NCI-H226 (cell line): ENCODE data around the gene ATG4C.

Experiments
- DNase-seq: peaks from one replicate; pipeline ENCODE4 v3.0.0-alpha.2; 2015

Gene ATG4C

GRCh38 chr1:62906428-62906886, 122.5 kb downstream of the ATG4C start:
- DNase-seq = no peak

GRCh38 chr1:62908168-62908695, 124.3 kb downstream of the ATG4C start:
- no peak for DNase-seq

- no peak for DNase-seq
Observed at GRCh38 chr1:62912028-62912638, 128.2 kb downstream of the ATG4C start.
